ENCODE data around the gene BMERB1. TPM values are rescaled to one million over a fixed set of nuclear protein-coding genes. Genes with fewer than 3 reads are reported as not detected.

Gene BMERB1
- total and polyA plus RNA-seq, 9 of the 15 experiments (the other 6 are each of a cell fraction or from before 2014, with no cell fraction given), result 0.29 to 2.9 (median 0.94) TPM

- TF ChIP-seq NFXL1 (CRISPR knock-in tag; IDR thresholded peaks at IDR 0.05) (no peak), NR2C1 (IDR thresholded peaks at IDR 0.05) (no peak), NR2C1 (tag; IDR thresholded peaks at IDR 0.05) (no peak), ZNF253 (CRISPR knock-in tag; conservative IDR thresholded peaks at IDR 0.05) (no peak), ZNF212 (CRISPR knock-in tag; IDR thresholded peaks at IDR 0.05) (no peak), ZFP1 (CRISPR knock-in tag; IDR thresholded peaks at IDR 0.05) (no peak), BRF1 (IDR thresholded peaks at IDR 0.05; ENCODE audit: borderline replicate concordance, extremely low read depth, insufficient read length) (no peak), ZBTB26 (CRISPR knock-in tag; IDR thresholded peaks at IDR 0.05) (0 out of 2 replicates have a peak, but pooled peaks have one; percentile 57), DIDO1 (tag; IDR thresholded peaks at IDR 0.05; ENCODE audit: low read depth) (no peak), C11orf30 (IDR thresholded peaks at IDR 0.05; ENCODE audit: low read depth) (no peak), MIER1 (IDR thresholded peaks at IDR 0.05; ENCODE audit: low read depth) (no peak), SMC3 (conservative IDR thresholded peaks at IDR 0.05; ENCODE audit: insufficient read depth, low read depth, low read length) (no peak), ZNF384 (IDR thresholded peaks at IDR 0.05; ENCODE audit: low read depth, low read length) (no peak), KLF13 (tag; IDR thresholded peaks at IDR 0.05; ENCODE audit: borderline replicate concordance, low read depth) (0 out of 2 replicates have a peak, but pooled peaks have one; percentile 20), CUX1 (CRISPR knock-in tag; IDR thresholded peaks at IDR 0.05) (0 out of 2 replicates have a peak, but pooled peaks have one; percentile 69), U2AF1 (optimal IDR thresholded peaks at IDR 0.05; ENCODE audit: low read depth, low read length) (no peak), ZNF175 (CRISPR knock-in tag; IDR thresholded peaks at IDR 0.05; ENCODE audit: low read depth) (peak; percentile 95)
- TF ChIP-seq, protein P1, sequence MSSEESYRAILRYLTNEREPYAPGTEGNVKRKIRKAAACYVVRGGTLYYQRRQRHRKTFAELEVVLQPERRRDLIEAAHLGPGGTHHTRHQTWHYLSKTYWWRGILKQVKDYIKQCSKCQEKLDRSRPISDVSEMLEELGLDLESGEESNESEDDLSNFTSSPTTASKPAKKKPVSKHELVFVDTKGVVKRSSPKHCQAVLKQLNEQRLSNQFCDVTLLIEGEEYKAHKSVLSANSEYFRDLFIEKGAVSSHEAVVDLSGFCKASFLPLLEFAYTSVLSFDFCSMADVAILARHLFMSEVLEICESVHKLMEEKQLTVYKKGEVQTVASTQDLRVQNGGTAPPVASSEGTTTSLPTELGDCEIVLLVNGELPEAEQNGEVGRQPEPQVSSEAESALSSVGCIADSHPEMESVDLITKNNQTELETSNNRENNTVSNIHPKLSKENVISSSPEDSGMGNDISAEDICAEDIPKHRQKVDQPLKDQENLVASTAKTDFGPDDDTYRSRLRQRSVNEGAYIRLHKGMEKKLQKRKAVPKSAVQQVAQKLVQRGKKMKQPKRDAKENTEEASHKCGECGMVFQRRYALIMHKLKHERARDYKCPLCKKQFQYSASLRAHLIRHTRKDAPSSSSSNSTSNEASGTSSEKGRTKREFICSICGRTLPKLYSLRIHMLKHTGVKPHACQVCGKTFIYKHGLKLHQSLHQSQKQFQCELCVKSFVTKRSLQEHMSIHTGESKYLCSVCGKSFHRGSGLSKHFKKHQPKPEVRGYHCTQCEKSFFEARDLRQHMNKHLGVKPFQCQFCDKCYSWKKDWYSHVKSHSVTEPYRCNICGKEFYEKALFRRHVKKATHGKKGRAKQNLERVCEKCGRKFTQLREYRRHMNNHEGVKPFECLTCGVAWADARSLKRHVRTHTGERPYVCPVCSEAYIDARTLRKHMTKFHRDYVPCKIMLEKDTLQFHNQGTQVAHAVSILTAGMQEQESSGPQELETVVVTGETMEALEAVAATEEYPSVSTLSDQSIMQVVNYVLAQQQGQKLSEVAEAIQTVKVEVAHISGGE (CRISPR knock-in tag; IDR thresholded peaks at IDR 0.05), result peak in 1 of 3 experiments; percentile 80; a peak in 1 of 6 replicates
Measured at GRCh38 chr16:15521758-15522509, 87.5 kb downstream of the BMERB1 start (continued).

All from K562 (cell line).